H9 (cell line): ENCODE data around the gene GCHFR. TPM values are rescaled to one million over a fixed set of nuclear protein-coding genes. Genes with fewer than 3 reads are reported as not detected.

ENCODE experiments used
- DNase-seq: peaks from one replicate; pipeline ENCODE4 v3.0.0-alpha.2; 2017
- H2AFZ ChIP-seq: one replicate; pipeline ENCODE4 v1.6.1; 2013; ENCODE audit warnings: mild to moderate bottlenecking, low read length, control low read depth, moderate library complexity
- H2AK5ac ChIP-seq: 2 replicates; pipeline ENCODE4 v1.6.1; 2013; ENCODE audit warnings: low read length, control low read depth, mixed read lengths; ENCODE audit not compliant: insufficient read length
- H2BK120ac ChIP-seq: one replicate; pipeline ENCODE4 v1.6.1; 2013; ENCODE audit warnings: low read depth, mild to moderate bottlenecking, low read length, control low read depth, inconsistent platforms; ENCODE audit not compliant: poor library complexity, severe bottlenecking
- H2BK12ac ChIP-seq: 2 replicates; pipeline ENCODE4 v1.6.1; 2013; ENCODE audit warnings: low read length, control low read depth, mixed read lengths, low read depth; ENCODE audit not compliant: insufficient read length
- H2BK15ac ChIP-seq: 2 replicates; pipeline ENCODE4 v1.6.1; 2013; ENCODE audit warnings: low read depth, low read length, control low read depth
- H2BK20ac ChIP-seq: one replicate; pipeline ENCODE4 v1.6.1; 2013; ENCODE audit warnings: low read depth, mild to moderate bottlenecking, low read length, control low read depth, inconsistent platforms; ENCODE audit not compliant: poor library complexity, severe bottlenecking
- H2BK5ac ChIP-seq: 2 replicates; pipeline ENCODE4 v1.6.1; 2013; ENCODE audit warnings: low read length, control low read depth, mixed read lengths; ENCODE audit not compliant: insufficient read length
- H3K14ac ChIP-seq: 2 replicates; pipeline ENCODE4 v1.6.1; 2013; ENCODE audit warnings: low read length, control low read depth; ENCODE audit not compliant: insufficient read depth
- H3K18ac ChIP-seq: 2 replicates; pipeline ENCODE4 v1.6.1; 2013; ENCODE audit warnings: low read depth, mild to moderate bottlenecking, mixed read lengths, low read length, control low read depth; ENCODE audit not compliant: insufficient read length
- H3K23ac ChIP-seq: 2 replicates; pipeline ENCODE4 v1.6.1; 2013; ENCODE audit warnings: low read length, control low read depth, mixed read lengths, low read depth; ENCODE audit not compliant: insufficient read length
- H3K23me2 ChIP-seq: 2 replicates; pipeline ENCODE4 v1.6.1; 2013; ENCODE audit warnings: low read depth, mild to moderate bottlenecking, mixed read lengths, low read length, control low read depth; ENCODE audit not compliant: insufficient read length, poor library complexity, severe bottlenecking
- H3K27ac ChIP-seq: 2 replicates; pipeline ENCODE4 v1.5.1; 2013; ENCODE audit warnings: low read length, control low read depth, mixed read lengths, low read depth; ENCODE audit not compliant: insufficient read length
- H3K27me3 ChIP-seq: 2 replicates; pipeline ENCODE4 v1.6.1; 2013; ENCODE audit warnings: low read length, control low read depth, inconsistent platforms; ENCODE audit not compliant: insufficient read depth
- H3K4ac ChIP-seq: 2 replicates; pipeline ENCODE4 v1.6.1; 2013; ENCODE audit warnings: low read depth, mild to moderate bottlenecking, control low read depth, inconsistent platforms, low read length, moderate library complexity
- H3K4me1 ChIP-seq: 2 replicates; pipeline ENCODE4 v1.6.1; 2013; ENCODE audit warnings: low read length, control low read depth, inconsistent platforms; ENCODE audit not compliant: insufficient read depth
- H3K4me2 ChIP-seq: 2 replicates; pipeline ENCODE4 v1.6.1; 2013; ENCODE audit warnings: low read length, control low read depth, mixed read lengths; ENCODE audit not compliant: insufficient read length, insufficient read depth
- H3K56ac ChIP-seq: 2 replicates; pipeline ENCODE4 v1.6.1; 2013; ENCODE audit warnings: low read depth, mild to moderate bottlenecking, mixed read lengths, low read length, control low read depth; ENCODE audit not compliant: insufficient read length
- H3K79me1 ChIP-seq: 2 replicates; pipeline ENCODE4 v1.6.1; 2013; ENCODE audit warnings: low read depth, mild to moderate bottlenecking, moderate library complexity, low read length, control low read depth, inconsistent platforms; ENCODE audit not compliant: insufficient read depth, poor library complexity, severe bottlenecking
- H3K79me2 ChIP-seq: 2 replicates; pipeline ENCODE4 v1.6.1; 2013; ENCODE audit warnings: low read length, control low read depth, inconsistent platforms; ENCODE audit not compliant: insufficient read depth
- H3K9ac ChIP-seq: 2 replicates; pipeline ENCODE4 v1.6.1; 2013; ENCODE audit warnings: low read length, control low read depth, mixed read lengths; ENCODE audit not compliant: insufficient read length; ENCODE audit errors: extremely low read depth
- H3K9me3 ChIP-seq: one replicate; pipeline ENCODE4 v1.6.1; 2013; ENCODE audit warnings: low read depth, low read length, inconsistent platforms; ENCODE audit not compliant: control insufficient read depth
- H3T11ph ChIP-seq: one replicate; pipeline ENCODE4 v1.6.1; 2013; ENCODE audit warnings: mild to moderate bottlenecking, low read length, control low read depth, inconsistent platforms
- H4K20me1 ChIP-seq: one replicate; pipeline ENCODE4 v1.6.1; 2013; ENCODE audit not compliant: control insufficient read depth, insufficient read length, insufficient read depth
- H4K5ac ChIP-seq: 2 replicates; pipeline ENCODE4 v1.6.1; 2013; ENCODE audit warnings: low read depth, mild to moderate bottlenecking, mixed read lengths, low read length, control low read depth; ENCODE audit not compliant: insufficient read length
- H4K8ac ChIP-seq: replicated peaks from 2 replicates; pipeline ENCODE4 v1.6.1; 2013; ENCODE audit warnings: low read length, control low read depth, mixed read lengths, low read depth; ENCODE audit not compliant: insufficient read length
- H4K91ac ChIP-seq: 2 replicates; pipeline ENCODE4 v1.6.1; 2013; ENCODE audit warnings: low read depth, mild to moderate bottlenecking, moderate library complexity, mixed read lengths, low read length, control low read depth; ENCODE audit not compliant: insufficient read length
- H3K27ac Mint-ChIP-seq, 3 experiments: 2 replicates in 2 of 3; 3 replicates in 1 of 3; pipeline ENCODE4 v1.8.0; 2020 to 2021; ENCODE audit warnings: mixed read lengths in 3 of 3, mild to moderate bottlenecking in 1 of 3, moderate library complexity in 1 of 3
- H3K27me3 Mint-ChIP-seq: 2 replicates; pipeline ENCODE4 v1.8.0; 2021; ENCODE audit warnings: low read depth, mild to moderate bottlenecking, moderate library complexity, mixed read lengths
- H3K36me3 Mint-ChIP-seq, 3 experiments: 2 replicates in 2 of 3; 3 replicates in 1 of 3; pipeline ENCODE4 v1.8.0; 2020 to 2021; ENCODE audit warnings: low read depth in 3 of 3, mixed read lengths in 3 of 3; ENCODE audit not compliant: insufficient read depth in 1 of 3
- H3K4me1 Mint-ChIP-seq, 2 experiments: 2 replicates each; pipeline ENCODE4 v1.8.0; 2020; ENCODE audit warnings: mixed read lengths in 2 of 2
- H3K4me3 Mint-ChIP-seq, 2 experiments: 2 replicates in 1 of 2; 3 replicates in 1 of 2; pipeline ENCODE4 v1.8.0; 2020 to 2021; ENCODE audit warnings: mild to moderate bottlenecking in 2 of 2, mixed read lengths in 2 of 2, moderate library complexity in 1 of 2
- H3K9me3 Mint-ChIP-seq, 2 experiments: 2 replicates in 1 of 2; 3 replicates in 1 of 2; pipeline ENCODE4 v1.8.0; 2020; ENCODE audit warnings: mild to moderate bottlenecking in 2 of 2, mixed read lengths in 2 of 2, moderate library complexity in 1 of 2
- WGBS: extraction: QIAGEN DNeasy Blood & Tissue Kit; methylation state at CpG from one replicate; pipeline ENCODE4 v1.1.7; 2013; ENCODE audit warnings: missing lambda C conversion rate, low lambda C conversion rate, mixed read lengths; ENCODE audit not compliant: insufficient read length; ENCODE audit errors: extremely low coverage; 5-methylcytosine and 5-hydroxymethylcytosine counted together
- total RNA-seq: library from RNA; stranded (reverse); gene quantifications from 2 replicates; pipeline ENCODE4 v1.2.1, GENCODE V29; 2021
- TF ChIP-seq, protein P1 (sequence below): fragments of 200-600 bp; sonication (generic); conservative IDR thresholded peaks from 3 replicates; pipeline ENCODE4 v1.8.0; 2021; ENCODE audit warnings: antibody characterized with exemption, mild to moderate bottlenecking

The GCHFR gene
- total RNA-seq, 1 experiment from 2014 or later, result 37.0 TPM

DNA sequence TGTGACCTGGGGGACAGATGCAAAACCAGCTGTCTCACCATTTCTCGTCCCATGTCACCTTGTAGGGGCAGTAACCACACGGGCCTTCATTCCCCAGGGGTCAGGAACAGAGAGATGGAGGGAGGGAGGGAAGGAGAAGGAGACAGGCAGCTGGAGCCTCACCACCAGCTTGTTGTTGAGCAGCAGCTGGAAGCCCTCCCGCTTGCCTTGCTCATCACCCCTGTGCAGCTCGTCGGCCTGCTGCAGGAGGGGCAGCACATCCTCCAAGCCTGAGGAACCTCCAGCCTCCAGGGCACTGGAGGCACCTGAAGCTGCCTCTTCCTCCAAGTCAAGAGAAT, 19.1 kb upstream of the GCHFR start:
- Histone ChIP-seq H2AK5ac (no peak overlapping the region), H4K8ac (no peak overlapping the region), H2BK5ac (no peak overlapping the region), H3K79me2 (no peaks in the 10 kb centered on the region), H3K4me1 (0 out of 2 replicates have a peak, but pooled peaks cover 2% of the 10 kb centered on the region), H2BK15ac (no peak overlapping the region), H2BK12ac (no peak overlapping the region), H3K9me3 (no peaks in the 10 kb centered on the region), H4K91ac (no peak overlapping the region), H3K23me2 (no peaks in the 10 kb centered on the region), H3K4me2 (no peak overlapping the region), H4K20me1 (no peaks in the 10 kb centered on the region), H3K4ac (no peak overlapping the region), H2AFZ (no peak overlapping the region), H3K23ac (no peak overlapping the region), H3K9ac (no peak overlapping the region), H3K27ac (no peak overlapping the region), H3K56ac (no peak overlapping the region), H2BK120ac (no peak overlapping the region), H3K27me3 (no peaks in the 10 kb centered on the region), H3K79me1 (no peaks in the 10 kb centered on the region), H3K14ac (no peak overlapping the region), H4K5ac (no peak overlapping the region), H3K18ac (no peak overlapping the region), H3T11ph (no peak overlapping the region), H2BK20ac (no peak overlapping the region)
- TF ChIP-seq, protein P1, sequence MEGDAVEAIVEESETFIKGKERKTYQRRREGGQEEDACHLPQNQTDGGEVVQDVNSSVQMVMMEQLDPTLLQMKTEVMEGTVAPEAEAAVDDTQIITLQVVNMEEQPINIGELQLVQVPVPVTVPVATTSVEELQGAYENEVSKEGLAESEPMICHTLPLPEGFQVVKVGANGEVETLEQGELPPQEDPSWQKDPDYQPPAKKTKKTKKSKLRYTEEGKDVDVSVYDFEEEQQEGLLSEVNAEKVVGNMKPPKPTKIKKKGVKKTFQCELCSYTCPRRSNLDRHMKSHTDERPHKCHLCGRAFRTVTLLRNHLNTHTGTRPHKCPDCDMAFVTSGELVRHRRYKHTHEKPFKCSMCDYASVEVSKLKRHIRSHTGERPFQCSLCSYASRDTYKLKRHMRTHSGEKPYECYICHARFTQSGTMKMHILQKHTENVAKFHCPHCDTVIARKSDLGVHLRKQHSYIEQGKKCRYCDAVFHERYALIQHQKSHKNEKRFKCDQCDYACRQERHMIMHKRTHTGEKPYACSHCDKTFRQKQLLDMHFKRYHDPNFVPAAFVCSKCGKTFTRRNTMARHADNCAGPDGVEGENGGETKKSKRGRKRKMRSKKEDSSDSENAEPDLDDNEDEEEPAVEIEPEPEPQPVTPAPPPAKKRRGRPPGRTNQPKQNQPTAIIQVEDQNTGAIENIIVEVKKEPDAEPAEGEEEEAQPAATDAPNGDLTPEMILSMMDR, result no peak
- Mint-ChIP-seq H3K9me3 (no peaks in the 10 kb centered on the region), H3K27ac (peak overlapping the region; percentile 37 to 89 (median 85); a peak in 5 of 7 replicates), H3K36me3 (peaks cover 5 to 31% (median 22%) of the 10 kb centered on the region in 3 experiments; a peak in 5 of 7 replicates), H3K4me1 (peaks cover 17 to 24% of the 10 kb centered on the region in 2 experiments), H3K27me3 (no peaks in the 10 kb centered on the region), H3K4me3 (no peak overlapping the region)
- no CpG with 5 or more reads among the region's 5 CpGs for WGBS
- no peak for DNase-seq
